Measurements from ENCODE around the gene ADAM19.

DNA sequence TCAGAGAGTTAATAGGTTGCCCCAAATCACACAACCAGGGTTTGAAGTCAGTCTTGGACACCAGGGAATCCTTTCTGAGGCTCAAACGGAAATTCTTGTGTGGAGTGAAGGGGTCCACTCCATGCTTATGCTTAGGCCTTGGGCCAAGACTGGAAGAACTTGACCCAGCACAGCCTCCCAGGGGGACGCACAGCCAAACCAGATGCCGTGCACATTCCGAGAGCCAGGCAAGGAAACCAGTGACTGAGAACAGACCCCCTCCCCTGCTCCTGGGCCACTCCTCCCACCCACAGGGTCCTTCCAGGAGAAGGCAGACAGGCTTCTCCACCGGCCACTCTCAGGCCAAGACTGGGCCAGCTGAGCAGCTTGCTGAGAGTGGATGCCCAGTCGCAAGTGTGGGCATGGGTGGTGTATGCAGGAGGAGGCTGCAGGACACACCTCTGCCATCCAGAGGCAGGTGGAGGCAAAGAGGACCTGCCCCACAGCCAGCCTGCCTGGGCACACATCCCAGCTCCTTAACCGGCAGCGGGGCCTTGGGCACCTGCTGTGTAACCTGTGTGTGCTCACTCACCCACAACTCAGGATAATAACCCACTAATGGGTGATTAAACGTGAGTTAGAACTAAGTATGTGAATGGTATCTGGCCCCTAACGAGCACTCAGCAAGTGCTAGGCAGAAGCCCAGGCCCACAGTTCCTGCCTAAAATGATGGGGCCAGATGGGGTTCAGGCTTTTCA, 77.5 kb downstream of the ADAM19 start:
- TF ChIP-seq, protein P1, sequence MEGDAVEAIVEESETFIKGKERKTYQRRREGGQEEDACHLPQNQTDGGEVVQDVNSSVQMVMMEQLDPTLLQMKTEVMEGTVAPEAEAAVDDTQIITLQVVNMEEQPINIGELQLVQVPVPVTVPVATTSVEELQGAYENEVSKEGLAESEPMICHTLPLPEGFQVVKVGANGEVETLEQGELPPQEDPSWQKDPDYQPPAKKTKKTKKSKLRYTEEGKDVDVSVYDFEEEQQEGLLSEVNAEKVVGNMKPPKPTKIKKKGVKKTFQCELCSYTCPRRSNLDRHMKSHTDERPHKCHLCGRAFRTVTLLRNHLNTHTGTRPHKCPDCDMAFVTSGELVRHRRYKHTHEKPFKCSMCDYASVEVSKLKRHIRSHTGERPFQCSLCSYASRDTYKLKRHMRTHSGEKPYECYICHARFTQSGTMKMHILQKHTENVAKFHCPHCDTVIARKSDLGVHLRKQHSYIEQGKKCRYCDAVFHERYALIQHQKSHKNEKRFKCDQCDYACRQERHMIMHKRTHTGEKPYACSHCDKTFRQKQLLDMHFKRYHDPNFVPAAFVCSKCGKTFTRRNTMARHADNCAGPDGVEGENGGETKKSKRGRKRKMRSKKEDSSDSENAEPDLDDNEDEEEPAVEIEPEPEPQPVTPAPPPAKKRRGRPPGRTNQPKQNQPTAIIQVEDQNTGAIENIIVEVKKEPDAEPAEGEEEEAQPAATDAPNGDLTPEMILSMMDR (conservative IDR thresholded peaks at IDR 0.05; ENCODE audit: low read depth in 2 of 2), result no peak
- no peak for TF ChIP-seq POLR2AphosphoS5 (IDR thresholded peaks at IDR 0.05; ENCODE audit: low read depth)
- TF ChIP-seq JUNB (IDR thresholded peaks at IDR 0.05; ENCODE audit: unreplicated experiment), result no peak
- no peak for TF ChIP-seq EZH2 (IDR thresholded peaks at IDR 0.05; ENCODE audit: low read depth, unreplicated experiment)
- TF ChIP-seq, protein P2, sequence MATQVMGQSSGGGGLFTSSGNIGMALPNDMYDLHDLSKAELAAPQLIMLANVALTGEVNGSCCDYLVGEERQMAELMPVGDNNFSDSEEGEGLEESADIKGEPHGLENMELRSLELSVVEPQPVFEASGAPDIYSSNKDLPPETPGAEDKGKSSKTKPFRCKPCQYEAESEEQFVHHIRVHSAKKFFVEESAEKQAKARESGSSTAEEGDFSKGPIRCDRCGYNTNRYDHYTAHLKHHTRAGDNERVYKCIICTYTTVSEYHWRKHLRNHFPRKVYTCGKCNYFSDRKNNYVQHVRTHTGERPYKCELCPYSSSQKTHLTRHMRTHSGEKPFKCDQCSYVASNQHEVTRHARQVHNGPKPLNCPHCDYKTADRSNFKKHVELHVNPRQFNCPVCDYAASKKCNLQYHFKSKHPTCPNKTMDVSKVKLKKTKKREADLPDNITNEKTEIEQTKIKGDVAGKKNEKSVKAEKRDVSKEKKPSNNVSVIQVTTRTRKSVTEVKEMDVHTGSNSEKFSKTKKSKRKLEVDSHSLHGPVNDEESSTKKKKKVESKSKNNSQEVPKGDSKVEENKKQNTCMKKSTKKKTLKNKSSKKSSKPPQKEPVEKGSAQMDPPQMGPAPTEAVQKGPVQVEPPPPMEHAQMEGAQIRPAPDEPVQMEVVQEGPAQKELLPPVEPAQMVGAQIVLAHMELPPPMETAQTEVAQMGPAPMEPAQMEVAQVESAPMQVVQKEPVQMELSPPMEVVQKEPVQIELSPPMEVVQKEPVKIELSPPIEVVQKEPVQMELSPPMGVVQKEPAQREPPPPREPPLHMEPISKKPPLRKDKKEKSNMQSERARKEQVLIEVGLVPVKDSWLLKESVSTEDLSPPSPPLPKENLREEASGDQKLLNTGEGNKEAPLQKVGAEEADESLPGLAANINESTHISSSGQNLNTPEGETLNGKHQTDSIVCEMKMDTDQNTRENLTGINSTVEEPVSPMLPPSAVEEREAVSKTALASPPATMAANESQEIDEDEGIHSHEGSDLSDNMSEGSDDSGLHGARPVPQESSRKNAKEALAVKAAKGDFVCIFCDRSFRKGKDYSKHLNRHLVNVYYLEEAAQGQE (IDR thresholded peaks at IDR 0.05; ENCODE audit: unreplicated experiment), result no peak
- TF ChIP-seq EZH2phosphoT487 (IDR thresholded peaks at IDR 0.05; ENCODE audit: unreplicated experiment), result no peak
- no peak for TF ChIP-seq CREB1 (CRISPR knock-in tag; IDR thresholded peaks at IDR 0.05; ENCODE audit: low read depth)
- TF ChIP-seq ZNF331 (CRISPR knock-in tag; IDR thresholded peaks at IDR 0.05; ENCODE audit: low read depth), result no peak
- TF ChIP-seq NANOG (IDR thresholded peaks at IDR 0.05; ENCODE audit: borderline replicate concordance), result no peak

All from GM23338 (cell line).